ENCODE results near the gene TCF25. TPM values are rescaled to one million over a fixed set of nuclear protein-coding genes. Genes with fewer than 3 reads are reported as not detected.

The TCF25 gene
- total and polyA plus RNA-seq, 3 donors from 2014 or later: 225 to 345 (median 334) TPM

DNA sequence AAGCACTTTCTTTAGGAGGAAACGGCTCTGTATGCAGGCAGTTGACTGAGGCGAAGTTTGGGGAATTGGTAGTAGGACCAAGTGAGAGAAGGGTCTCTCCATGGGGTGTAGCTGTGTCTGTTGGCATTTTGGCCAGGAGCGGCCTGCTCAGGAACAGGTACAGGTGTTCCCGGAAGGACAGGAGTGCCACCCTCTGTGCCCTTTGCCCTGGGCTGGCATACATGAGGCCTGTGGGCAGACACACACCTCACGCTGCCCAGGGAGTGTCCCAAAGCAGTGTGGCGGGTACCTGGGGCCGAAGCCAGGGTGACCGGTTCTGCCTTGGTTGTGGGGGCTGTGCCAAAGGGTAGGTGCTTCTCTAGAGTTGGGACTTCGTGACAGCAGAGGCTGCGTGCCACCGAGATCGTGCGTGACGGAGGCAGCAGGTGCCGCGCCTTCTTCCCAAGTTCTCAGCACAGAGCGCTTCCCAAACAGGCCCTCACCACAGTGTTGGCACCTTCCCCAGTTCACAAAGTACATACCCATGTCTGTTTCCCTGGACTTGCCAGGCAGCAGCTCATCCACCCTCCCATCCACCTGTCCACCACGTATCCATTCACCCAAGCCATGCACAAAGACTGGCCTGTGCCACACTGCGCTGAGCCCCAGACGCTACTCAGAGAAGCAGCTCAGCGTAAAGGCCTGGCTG lies 19.9 kb upstream of the TCF25 start:
- H3K27ac ChIP-seq: no peak overlapping the region
- no peak overlapping the region for H3K4me3 ChIP-seq
- WGBS, 2 donors: 94 to 95% methylated on average over 12 to 21 of the region's 21 CpGs
- no peak for TF ChIP-seq POLR2A (IDR thresholded peaks at IDR 0.05)
- TF ChIP-seq, protein P1, sequence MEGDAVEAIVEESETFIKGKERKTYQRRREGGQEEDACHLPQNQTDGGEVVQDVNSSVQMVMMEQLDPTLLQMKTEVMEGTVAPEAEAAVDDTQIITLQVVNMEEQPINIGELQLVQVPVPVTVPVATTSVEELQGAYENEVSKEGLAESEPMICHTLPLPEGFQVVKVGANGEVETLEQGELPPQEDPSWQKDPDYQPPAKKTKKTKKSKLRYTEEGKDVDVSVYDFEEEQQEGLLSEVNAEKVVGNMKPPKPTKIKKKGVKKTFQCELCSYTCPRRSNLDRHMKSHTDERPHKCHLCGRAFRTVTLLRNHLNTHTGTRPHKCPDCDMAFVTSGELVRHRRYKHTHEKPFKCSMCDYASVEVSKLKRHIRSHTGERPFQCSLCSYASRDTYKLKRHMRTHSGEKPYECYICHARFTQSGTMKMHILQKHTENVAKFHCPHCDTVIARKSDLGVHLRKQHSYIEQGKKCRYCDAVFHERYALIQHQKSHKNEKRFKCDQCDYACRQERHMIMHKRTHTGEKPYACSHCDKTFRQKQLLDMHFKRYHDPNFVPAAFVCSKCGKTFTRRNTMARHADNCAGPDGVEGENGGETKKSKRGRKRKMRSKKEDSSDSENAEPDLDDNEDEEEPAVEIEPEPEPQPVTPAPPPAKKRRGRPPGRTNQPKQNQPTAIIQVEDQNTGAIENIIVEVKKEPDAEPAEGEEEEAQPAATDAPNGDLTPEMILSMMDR (IDR thresholded peaks at IDR 0.05): no peak
- no peak for DNase-seq
- no peaks in the 10 kb centered on the region for H3K9me3 ChIP-seq
- intact Hi-C loops (cut with DNase I; ENCODE audit: low total_unique reads): no loop called here
- H3K27me3 ChIP-seq: no peaks in the 10 kb centered on the region
- H3K4me1 ChIP-seq: no peaks in the 10 kb centered on the region
- H3K36me3 ChIP-seq (ENCODE audit: low read depth, missing control alignments): no peaks in the 10 kb centered on the region

DNA sequence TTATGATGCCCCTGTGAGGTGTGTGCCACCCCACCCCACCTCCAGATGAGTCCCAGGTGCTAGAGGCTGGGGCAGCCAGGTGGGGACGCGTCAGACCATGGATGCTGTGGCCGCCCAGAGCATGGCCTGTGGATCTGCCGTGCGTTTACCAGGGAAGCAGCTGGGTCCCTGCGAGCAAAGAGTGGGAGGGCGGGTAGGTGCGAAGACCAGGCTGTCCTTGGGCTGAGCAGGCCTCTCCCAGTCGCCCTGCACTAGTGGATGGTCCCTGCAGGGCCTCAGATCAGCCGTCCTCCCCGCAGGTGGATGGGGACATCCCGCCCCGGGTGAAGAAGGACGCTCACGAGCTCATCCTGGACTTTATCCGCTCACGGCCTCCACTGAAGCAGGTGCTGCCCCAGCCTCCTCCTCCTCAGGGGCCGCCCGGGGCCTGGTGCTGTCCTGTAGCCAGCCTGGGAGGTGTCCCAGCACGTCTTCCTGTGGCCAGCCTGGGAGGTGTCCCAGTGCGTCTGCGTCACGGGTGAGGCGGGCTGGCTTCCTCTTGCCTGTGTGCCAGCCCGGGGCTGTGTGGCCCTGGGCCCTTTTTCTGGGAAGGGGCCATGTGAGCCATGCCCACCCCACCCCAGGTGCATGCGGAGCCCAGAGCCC lies 18.0 kb upstream of the TCF25 start:
- no peaks in the 10 kb centered on the region for H3K4me1 ChIP-seq
- DNase-seq: no peak
- intact Hi-C loops (cut with DNase I; ENCODE audit: low total_unique reads): no loop called here

DNA sequence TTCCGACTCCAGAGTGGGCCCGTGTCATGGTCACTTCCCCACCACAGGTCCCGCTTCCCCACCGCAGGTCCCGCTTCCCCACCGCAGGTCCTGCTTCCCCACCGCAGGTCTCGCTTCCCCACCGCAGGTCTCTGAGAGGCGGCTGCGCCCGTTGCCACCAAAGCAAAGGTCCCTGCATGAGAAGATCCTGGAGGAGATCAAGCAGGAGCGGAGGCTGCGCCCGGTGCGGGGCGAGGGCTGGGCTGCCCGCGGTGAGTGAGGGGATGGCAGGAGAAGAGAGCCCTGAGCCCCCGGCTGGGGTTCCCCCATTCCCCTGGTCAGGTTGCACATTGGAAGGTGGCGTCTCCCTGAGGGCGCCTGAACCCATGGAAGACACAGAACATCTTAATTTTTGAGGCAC lies 17.4 kb upstream of the TCF25 start:
- H3K27ac ChIP-seq: no peak overlapping the region
- no peaks in the 10 kb centered on the region for H3K36me3 ChIP-seq (ENCODE audit: low read depth, missing control alignments)
- TF ChIP-seq, protein P1 (IDR thresholded peaks at IDR 0.05): no peak
- TF ChIP-seq POLR2A (IDR thresholded peaks at IDR 0.05): no peak
- 86 to 98% methylated on average over 13 to 22 of the region's 22 CpGs for WGBS, 2 donors
- H3K4me3 ChIP-seq: no peak overlapping the region
- H3K9me3 ChIP-seq: no peaks in the 10 kb centered on the region
- H3K4me1 ChIP-seq: no peaks in the 10 kb centered on the region
- DNase-seq: no peak
- no peaks in the 10 kb centered on the region for H3K27me3 ChIP-seq
- intact Hi-C loops (cut with DNase I; ENCODE audit: low total_unique reads): no loop called here

More for the DNA sequence above, 18.0 kb upstream of the TCF25 start:
- 91 to 99% methylated on average over 18 to 26 of the region's 26 CpGs for WGBS, 2 donors
- H3K27me3 ChIP-seq: no peaks in the 10 kb centered on the region
- H3K36me3 ChIP-seq (ENCODE audit: low read depth, missing control alignments): no peaks in the 10 kb centered on the region
- TF ChIP-seq, protein P1 (IDR thresholded peaks at IDR 0.05): no peak
- no peak for TF ChIP-seq POLR2A (IDR thresholded peaks at IDR 0.05)
- no peak overlapping the region for H3K27ac ChIP-seq
- no peak overlapping the region for H3K4me3 ChIP-seq
- H3K9me3 ChIP-seq: no peaks in the 10 kb centered on the region

DNA sequence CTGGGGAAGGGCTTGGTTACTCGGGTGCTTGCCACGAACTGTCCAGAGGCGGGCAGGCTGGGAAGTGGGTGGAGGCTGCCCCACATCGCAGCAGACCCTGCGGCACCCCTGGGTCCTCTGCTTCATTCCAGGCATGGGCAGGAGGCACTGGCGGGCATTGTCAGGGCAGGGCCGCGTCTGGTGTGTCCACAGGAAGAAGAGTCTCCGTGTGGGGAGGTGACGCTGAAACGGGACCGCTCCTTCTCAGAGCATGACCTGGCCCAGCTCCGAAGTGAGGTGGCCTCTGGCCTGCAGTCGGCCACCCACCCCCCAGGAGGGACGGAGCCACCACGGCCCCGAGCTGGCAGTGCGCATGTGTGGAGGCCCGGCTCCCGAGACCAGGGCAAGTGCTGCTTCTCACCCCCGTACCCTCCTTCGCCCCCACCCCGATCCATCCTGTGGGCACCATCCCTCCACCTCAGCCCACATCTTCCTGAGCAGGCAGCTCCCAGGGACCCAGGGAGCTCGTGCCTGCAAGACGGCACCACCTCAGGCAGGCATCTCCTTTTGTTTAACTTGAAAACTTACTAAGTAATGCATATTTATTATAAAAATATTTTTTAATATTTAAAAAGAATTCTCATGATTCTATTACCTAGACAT lies 14.3 kb upstream of the TCF25 start:
- WGBS, 2 donors: 93 to 94% methylated on average over 15 to 25 of the region's 25 CpGs
- no peaks in the 10 kb centered on the region for H3K9me3 ChIP-seq
- peaks cover 10% of the 10 kb centered on the region for H3K4me1 ChIP-seq
- no peak for DNase-seq
- no peak overlapping the region for H3K4me3 ChIP-seq
- intact Hi-C loops (cut with DNase I; ENCODE audit: low total_unique reads): no loop called here
- TF ChIP-seq, protein P1 (IDR thresholded peaks at IDR 0.05): no peak
- TF ChIP-seq POLR2A (IDR thresholded peaks at IDR 0.05): no peak
- H3K27me3 ChIP-seq: no peaks in the 10 kb centered on the region
- no peaks in the 10 kb centered on the region for H3K36me3 ChIP-seq (ENCODE audit: low read depth, missing control alignments)
- H3K27ac ChIP-seq: no peak overlapping the region

Data from testis (tissue), 3 donors.